Measurements from ENCODE around the gene SIRPD.
"Not testable (repeated sequence)": the region's sequence is repeated elsewhere in the genome, so short reads cannot be mapped to it uniquely, and the experiment has no call there.

SIRPD gene

DNA sequence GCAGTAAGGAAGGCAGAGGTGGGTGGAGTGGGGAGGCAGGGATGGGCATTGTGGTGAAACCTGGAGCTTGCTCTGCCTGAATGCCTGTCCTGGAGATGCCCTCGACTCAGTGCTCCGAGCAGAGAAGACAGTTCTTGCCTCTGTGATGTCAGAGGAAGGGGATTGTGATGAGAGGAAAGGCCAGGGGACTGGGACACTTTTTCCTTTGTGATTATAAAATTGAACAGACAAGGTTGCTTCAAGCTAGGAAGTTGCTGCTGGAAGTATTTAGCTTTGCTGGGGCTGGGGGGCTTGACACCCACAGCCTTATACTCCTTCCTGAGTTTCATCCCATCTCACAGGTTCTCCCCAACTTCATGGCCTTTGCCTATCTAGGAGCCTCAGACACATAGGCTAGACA lies at the start of gene SIRPD:
Gene SIRPD, minus strand, starts transcription at position 101 of the 400 bp plus-strand sequence. Its CDS starts 52 bp downstream, at position 49.
- no peak for DNase-seq

DNA sequence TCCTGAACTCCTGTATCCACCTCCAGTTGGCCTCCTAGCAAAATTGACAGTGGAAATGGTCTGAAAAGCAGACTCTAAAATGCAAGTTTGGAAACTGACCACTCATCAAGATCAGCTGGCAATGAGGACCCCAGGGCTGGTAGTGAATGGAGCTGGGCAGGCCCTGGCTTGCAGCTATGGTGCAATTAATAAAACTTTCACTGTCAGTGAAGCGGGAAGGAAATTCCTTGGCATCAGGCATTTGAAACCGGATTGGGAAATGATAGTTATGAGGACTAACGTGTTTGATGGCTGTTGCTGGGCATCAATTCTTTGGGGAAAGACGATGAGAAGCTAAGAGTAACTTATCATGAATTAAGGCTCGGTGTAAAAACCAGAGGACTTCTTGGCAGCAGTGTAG lies 43.2 kb upstream of the SIRPD start:
- DNase-seq: no peak

DNA sequence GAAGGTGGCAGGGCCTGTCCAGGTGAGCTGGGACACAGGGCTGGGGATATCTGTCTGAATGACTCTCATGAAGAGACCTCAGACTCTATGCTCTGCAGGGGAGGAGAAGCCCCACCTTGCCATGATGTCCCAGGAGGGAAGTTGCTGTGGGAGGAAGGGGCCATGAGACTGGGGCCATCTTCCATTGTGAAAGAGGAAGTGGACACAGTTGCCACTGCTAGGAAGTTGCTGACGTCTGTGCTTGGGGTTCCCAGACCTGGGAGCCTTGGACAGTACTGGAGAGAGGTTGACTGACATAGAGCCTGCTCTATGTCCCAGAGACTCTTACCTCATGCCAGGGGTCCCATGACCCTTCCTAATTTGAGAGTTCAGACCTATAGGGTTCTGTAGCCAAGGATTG lies 37.8 kb upstream of the SIRPD start:
- no peak for DNase-seq

DNA sequence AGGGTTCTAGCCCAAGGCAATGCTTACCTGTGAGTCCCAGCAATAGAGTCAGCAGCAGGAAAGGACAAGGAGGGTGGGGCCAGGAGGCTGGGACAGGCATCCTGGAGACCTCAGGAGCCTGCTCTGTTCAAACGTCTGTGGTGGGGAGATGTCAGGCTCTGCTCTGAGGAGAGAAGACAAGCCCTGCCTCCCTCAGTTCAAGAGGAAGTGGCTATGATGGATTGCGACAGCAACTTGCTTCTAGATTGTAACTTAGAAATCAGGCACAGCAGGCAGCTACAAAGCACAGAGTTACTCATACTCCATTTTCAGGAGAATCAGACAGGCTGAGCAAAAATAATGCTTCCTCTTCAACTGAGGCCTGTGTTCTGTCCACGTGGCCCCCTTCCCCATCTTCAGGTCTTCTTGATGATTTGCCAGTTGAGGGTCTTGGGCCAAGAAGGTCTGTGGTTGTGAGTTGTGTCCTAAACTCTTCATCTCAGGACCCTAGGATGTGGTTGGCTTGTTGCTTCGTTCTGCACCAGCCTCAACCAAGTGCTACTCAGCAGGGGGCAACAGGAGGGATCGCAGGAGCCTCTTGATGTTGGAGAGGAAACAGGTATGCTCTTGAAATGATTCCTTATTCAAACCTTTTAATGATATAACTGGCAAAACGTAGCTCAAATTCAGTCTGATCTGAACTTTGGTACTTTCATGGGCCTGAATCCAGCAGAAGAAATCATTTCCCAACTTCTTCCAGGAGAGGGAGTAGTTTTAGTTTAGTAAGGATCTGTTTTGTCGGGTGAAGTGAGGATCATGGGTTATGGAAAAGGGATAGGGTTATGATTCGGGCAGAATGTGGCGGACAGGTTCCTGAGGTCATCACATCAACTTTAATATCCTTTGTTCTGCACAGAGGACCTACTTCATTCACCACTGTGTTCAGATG lies 31.3 kb upstream of the SIRPD start:
- DNase-seq: no peak

DNA sequence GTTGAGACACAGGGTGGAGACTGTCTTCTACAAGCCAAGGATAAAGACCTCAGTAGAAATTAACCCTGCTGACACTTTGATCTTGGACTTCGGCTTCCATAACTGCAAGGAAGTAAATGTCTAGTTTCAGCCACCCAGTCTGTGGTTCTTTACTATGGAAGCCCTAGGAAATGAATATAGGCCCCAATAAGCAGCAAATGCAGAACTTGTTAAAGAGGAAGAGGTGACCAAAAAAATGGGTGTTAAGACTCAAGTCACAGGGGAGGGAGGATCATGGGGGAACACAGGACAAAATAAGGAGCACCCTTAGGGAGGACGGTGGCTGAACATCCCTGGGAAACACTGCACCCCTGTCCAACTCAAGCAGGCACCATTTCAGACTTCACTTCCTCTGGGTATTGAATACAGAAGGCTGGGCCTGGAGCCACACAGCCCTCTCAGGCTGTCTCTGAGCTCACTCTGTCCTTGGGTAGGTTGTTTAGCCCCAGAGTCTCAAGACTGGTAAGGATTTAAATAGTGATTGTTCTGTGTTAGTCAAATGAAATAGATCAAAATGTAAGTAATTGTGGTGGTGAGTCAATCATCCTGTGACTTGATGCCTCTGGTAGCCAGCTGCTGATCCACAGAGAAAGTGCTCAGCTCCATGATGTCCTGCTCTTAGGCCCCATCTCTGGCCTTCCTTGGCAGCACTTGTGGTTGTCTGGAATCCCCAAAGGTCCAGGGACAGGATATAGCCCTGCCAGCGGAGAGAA lies 30.5 kb upstream of the SIRPD start:
- no peak for DNase-seq

DNA sequence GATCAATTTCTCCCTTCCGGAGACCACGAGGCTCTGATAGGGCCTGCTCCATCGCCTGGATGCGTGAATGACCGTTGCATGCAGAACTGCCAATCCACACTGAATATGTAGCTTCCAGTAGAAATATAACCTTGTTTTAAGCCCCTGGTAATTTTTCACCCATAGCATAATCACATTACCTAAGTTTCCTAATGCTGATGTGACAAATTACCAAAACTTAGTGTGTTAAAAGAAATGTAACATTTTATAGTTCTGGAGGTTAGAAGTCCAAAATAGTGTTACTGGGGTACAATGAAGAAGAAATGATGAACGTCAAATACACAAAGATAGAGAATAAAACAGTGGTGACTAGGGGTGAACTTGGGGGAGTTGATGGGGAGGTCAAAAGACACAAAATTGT lies 22.0 kb upstream of the SIRPD start:
- DNase-seq: no peak

DNA sequence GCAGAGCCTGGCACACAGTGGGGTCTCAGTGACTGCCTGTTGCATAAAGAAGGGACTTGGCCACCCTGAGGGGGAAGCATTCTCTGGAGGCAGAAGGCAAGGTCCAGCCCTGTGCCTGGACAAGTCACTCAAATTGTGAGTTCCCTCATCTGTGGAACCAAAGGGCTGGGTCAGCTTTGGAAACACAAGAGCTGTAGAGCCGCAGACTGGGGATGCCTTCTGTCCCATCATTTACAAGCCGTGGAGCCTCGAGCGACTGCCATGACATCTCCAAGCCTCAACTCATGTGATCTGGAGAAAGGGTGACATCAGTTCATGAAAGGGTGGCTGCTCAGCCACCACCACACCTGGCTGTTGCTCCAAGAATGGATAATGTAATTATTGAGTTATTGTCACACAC lies 20.4 kb upstream of the SIRPD start:
- DNase-seq: no peak

DNA sequence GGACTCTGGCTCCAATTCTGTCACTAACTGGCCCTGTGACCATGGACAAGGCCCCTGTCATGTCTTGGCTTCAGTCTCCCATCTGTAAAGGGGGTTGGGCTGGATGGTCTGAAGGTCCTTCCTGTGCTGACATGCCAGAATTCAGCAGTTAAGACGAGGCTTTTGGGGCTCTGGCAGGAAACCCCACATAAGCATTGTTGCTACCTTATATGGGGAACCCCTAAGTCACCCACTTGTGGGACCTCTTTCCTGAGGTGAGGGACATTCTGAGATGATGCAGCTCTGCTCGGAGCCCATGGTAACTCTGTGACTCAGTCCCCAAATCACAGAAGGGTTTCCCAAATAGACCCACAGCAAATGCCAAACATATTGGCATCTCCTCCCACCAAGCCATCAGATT lies 19.8 kb upstream of the SIRPD start:
- DNase-seq: not testable (repeated sequence)

DNA sequence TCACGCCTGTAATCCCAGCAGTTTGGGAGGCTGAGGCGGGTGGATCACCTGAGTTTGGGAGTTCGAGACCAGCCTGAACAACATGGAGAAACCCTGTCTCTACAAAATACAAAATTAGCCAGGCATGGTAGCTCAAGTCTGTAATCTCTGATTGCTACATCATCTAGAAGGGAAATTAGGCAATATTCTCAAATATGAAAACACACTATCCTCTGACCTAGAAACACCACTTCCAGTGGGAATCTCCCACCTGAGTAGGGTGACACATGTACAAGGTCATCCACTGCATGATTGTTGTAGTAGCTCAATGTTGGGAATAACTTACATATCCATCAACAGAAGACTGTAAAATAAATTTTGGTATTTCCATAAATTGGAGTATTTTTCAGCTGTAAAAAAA lies 19.1 kb upstream of the SIRPD start:
- no peak for DNase-seq

DNA sequence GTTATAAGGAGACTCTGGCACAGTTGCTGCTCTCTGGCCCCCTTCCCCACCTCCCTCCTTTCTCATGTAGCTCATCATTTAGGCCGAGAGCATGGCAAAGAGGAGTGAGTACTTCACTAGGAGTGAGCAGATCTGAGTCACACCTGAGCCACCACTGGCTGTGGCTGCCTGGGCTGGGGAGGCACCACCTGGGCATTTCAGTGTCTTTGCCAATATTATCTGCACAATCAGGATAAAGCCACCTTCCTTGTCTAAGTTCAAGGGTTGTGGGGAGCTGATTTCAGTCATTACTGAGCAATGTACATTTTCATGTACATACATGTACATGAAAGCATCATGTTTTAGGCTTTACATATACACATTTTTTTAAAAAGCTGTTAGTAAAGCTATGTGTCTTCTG lies 18.5 kb upstream of the SIRPD start:
- not testable (repeated sequence) for DNase-seq

DNA sequence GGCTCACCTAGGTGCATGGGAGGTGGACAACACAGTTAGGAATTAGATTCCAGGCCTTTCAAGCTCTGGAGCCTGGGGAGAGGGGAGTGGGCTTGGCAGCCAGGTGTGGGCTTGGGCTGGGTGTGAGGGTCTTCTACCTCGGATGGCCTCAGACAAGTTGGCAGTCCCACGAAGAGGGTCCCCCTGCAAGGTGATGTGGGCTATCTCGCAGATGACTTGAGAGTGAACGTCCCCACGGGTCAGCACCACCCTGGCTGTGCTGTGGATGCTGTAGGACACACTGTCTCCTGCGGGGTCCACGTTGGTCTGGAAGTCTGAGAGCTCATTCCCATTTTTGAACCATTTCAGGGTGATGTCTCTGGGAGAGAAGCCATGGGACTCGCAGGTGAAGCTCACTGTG lies 14.1 kb upstream of the SIRPD start:
- not testable (repeated sequence) for DNase-seq

DNA sequence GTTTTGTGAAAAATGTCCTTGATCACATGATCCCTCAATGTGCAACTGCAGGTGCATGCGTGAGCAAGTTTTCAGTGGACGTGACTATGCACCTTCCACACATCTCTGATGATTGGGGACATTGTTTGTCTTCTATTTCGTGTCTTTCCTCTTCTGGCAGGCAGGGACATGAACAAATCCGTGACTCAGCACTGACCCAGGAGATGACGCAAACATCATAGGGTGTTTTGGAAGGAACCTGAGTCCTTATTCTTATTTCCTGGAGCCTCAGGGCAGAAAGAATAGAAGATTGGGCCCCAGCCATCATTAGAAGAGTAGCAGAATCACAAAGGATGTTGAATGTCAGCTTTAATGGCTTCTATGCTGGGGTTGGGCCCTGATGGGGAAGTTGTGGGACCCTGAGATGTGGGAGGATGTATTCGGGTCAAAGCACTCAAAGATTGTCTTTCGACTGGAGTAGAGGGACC lies 11.9 kb upstream of the SIRPD start:
- no peak for DNase-seq

DNA sequence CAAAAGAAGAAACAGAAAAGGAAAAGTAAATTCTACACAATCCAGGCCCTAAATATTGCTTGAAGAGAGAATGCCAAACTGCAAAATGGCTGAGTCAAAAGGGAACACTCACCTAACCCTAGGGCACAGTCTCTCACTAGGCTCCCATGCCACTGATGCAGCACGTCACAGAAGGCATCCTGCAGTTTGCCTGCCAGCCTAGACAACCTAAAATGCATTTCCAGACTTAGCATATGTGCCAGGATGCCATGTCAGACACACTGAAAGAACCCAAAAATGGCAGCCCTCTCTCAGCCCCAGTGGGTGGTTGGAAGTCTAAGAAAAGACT lies 10.6 kb upstream of the SIRPD start:
- DNase-seq: no peak

DNA sequence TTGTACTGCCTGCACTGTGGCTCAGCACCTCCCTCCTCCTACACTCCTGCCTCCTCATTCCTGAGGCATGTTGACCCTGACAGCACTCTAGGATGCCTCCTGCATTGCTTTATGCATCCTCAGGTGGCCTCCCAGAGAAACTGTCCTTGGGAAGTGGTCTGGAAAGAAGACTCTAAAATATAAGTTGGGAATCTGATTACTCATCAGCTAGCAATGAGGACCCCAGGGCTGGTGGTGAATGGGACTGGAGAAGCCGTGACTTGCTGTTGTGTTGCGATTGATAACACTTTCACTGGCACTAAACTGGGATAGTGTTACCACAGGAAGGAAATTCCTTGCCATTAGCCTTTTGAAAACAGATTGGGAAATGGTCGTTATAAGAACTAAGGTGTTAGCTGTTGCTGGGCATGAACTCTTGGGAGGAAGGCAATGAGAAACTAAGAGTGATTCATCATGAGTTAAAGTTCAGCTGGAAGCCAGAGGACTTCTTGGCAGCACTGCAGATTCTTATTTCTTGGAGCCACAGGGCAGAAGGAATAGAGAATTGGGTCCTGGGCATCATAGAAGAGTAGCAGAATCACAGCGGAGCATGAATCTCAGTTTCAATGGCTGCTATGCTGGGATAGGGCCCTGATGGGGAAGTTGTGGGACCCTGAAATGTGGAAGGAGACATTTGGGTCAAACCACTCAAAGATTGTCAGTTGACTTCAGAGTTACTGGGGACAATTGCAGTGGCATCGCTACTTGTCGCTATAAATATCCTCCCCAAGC lies 10.1 kb upstream of the SIRPD start:
- no peak for DNase-seq

DNA sequence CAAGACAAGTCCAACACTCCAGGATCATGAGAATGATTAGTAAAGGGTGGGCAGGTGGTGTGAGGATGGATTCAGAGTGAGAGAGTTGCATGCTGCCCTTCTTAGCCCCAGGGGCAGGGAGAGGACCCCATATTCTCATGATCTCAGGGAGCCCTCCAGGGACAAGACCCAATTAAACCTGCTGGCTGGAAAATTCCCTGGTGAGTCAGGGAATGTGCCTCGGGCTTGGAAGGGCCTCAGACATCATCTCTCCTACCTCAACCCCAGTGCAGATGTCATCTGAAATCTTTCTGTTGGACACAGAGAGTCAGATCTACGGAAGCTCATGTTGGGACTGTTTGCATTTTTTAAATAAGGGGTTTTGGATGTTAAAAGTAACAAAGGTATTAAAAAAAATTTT lies 9.2 kb upstream of the SIRPD start:
- no peak for DNase-seq

DNA sequence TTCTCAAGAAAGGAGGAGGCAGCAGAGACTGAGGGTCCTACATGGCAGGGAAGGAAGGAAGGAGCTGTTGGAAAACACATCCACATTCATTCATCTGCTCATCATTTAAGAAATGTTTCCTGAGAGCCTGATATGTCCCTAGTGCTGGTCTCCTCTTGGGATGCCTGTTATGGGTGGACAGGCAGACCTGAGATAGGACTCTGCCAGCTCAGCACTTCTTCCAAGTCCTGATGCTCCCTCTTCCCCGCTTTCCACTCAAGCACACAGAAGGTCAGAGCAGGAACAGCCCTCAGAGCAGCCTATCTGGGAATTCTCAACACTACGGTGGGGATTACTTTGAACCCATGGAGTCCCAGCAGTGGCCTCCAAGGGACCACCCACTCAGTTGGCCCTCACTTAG lies 8.0 kb upstream of the SIRPD start:
- no peak for DNase-seq

DNA sequence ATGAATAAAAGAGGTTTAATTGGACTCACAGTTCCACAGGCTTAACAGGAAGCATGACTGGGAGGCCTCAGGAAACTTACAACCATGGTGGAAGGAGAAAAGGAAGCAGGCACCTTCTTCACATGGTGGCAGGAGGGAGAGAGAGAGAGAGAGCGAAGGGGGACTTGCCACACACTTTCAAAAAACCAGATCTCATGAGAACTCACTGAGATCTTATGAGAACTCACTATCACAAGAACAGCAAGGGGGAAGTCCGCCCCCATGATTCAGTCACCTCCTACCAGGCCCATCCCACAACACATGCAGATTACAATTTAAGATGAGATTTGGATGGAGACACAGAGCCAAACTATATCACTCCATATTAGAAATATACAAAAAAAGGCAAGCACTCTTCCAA lies 6.1 kb upstream of the SIRPD start:
- no peak for DNase-seq

DNA sequence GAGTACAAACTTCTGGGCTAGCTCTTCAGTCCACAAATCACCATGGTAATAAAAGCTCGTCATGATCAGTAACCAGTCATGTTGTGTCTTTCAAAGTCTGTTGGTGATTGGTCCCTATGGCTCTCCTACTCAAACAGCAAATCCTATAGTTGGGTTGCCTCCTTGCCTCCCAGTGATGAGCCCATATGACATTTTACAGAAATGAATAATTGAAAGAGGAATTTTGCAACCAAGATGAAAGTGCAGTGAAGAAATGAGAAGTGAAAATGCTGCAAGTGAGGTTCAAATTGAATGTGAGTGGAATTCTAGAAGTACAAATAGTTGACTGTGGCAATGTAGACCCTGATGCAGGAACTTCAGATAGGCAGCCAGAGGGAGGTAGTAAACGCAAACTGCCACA lies 5.1 kb upstream of the SIRPD start:
- no peak for DNase-seq

DNA sequence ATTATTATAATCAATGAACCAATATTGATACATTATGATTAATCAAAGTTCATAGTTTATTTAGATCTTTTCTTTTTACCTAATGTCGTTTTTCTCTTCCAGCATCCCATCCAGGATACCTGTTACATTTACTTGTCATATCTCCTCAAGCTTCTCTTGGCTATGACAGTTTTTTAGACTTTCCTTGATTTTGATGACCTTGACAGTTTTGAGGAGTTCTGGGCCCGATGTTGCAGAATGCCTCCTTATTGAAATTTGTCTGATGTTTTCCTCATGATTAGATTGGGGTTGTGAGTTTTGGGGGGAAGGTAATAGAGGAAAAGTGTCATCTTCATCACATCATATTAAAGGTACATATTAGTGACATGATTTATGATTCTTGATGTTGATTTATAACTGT lies 3.8 kb upstream of the SIRPD start:
- DNase-seq: no peak

DNA sequence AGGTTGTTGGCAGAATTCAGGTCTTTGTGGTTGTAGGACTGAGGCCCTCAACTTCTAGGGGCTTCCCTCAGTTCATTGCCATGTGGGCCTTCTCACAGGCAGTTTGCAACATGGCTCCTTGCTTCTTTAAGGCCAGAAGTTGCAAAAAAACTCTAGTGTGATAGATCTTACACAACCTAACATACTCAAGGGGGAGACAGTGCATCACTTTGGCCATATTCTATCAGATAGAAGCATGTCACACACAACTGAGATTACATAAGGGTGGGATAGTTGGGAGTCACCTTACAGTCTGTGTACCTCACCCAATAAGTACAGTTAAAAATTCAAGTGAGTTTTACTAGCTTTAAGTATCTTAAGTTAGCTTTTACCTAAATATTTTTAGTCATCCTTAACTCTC lies 1.6 kb downstream of the SIRPD start:
- DNase-seq: no peak

DNA sequence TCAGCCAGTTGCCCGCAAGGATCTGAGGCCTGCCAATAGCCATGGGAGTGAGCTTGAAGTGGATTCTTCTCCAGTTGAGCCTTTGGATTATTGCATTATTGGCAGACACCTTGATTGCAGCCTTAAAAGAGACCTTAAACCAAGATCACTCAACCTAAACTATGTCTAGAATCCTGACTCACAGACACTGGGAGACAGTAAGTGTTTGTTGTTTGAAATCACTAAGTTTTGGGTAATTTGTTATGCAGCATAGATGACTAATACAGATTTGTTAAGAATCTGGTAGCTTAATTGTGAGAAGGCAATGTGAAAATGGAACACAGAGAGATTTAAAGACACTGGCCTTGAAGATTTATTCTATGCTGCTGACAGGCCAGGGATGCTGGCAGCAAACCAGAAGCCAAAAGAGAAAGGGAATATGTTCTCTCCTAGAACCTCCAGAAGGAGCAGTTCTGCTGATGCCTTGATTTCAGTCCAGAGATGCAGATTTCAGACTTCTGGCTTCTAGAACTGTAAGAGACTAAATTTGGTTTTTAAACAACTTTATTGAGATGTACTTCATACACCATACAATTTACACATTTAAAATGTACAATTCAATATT lies 17.6 kb downstream of the SIRPD start:
- DNase-seq: no peak

DNA sequence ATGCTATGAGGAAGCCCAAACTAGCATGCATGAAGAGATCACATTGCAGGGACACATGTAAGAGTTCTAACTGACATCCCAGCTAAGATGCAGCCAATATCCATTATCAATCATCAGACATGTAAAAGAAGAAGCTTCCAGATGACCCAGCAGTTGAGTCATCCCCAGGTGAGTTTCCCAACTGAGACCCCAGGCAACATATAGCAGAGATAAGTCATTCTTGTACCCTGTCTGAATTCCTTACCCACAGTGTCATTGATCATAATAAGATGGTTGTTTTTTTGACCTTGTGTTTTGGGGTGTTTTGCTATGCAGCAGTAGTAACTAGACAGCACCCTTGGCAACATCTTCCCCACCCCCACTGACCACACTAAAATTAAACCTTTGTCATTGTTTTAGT lies 18.9 kb downstream of the SIRPD start:
- no peak for DNase-seq

DNA sequence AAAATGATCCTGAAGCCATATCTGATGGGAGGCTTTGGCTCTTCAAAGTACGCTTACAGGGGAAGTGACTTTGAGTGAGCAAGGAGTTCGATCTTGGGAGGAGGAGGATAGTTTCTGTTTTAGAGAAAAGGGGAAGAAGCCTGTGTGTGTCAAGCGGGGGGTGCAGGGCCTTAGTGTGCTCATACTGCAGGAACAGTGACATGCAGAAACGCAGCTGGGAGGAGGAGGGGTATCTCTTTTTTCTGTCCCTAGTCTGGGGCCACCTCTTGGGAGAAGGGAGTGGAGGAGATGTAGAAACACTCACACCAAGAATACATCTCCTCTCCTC lies 19.8 kb downstream of the SIRPD start:
- no peak for DNase-seq
